ENCODE data around the gene LCE1F. TPM values are rescaled to one million over a fixed set of nuclear protein-coding genes. Genes with fewer than 3 reads are reported as not detected.

Gene LCE1F, protein sequence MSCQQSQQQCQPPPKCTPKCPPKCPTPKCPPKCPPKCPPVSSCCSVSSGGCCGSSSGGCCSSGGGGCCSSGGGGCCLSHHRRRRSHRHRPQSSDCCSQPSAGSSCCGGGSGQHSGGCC
- not detected in 2 replicates for polyA plus RNA-seq (2011; rRNA removed)
- polyA minus RNA-seq (2011; rRNA and poly(A)+ RNA removed), result not detected in 2 replicates

DNA sequence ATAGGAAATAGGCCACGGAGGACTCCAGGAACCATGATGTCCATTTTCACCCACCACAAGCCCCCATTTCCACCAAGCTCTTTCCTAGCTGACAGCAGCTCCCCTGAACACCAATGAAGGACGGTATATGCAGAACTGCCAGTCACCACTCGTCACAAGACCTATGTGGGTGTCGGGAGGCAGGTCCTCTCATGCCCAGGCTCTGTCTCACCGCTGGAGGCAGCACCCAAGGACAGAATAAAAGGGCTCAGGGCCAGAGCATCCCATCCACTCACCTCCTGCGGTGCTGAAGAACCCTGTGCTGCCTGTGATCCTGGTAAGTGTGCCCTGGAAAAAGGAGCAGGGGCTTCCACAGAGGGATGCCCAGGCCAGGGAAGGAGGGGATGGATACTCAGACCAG, at the start of gene LCE1F:
Gene LCE1F (plus strand): TSS at position 266 of the 400 bp plus-strand sequence. CDS start 1,232 bp downstream, outside the sequence.
- H3K9me3 ChIP-seq (ENCODE audit: control insufficient read depth, insufficient read depth, low read length), result peaks cover 12% of the 10 kb centered on the region
- H3K27me3 ChIP-seq (ENCODE audit: control insufficient read depth, insufficient read depth, low read length), result no peaks in the 10 kb centered on the region
- DNase-seq (ENCODE audit: low read depth, low spot score), result no peak
- H3K4me3 ChIP-seq (ENCODE audit: low read depth, low read length), result no peak within 1 kb of the TSS
- ChIA-PET POLR2A (no interaction called here), CTCF (no interaction called here)
- TF ChIP-seq, protein P1, sequence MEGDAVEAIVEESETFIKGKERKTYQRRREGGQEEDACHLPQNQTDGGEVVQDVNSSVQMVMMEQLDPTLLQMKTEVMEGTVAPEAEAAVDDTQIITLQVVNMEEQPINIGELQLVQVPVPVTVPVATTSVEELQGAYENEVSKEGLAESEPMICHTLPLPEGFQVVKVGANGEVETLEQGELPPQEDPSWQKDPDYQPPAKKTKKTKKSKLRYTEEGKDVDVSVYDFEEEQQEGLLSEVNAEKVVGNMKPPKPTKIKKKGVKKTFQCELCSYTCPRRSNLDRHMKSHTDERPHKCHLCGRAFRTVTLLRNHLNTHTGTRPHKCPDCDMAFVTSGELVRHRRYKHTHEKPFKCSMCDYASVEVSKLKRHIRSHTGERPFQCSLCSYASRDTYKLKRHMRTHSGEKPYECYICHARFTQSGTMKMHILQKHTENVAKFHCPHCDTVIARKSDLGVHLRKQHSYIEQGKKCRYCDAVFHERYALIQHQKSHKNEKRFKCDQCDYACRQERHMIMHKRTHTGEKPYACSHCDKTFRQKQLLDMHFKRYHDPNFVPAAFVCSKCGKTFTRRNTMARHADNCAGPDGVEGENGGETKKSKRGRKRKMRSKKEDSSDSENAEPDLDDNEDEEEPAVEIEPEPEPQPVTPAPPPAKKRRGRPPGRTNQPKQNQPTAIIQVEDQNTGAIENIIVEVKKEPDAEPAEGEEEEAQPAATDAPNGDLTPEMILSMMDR (IDR thresholded peaks at IDR 0.05; ENCODE audit: low read depth, low read length), result no peak
- no peak within 1 kb of the TSS for H3K27ac ChIP-seq (ENCODE audit: low read depth, low read length)

DNA sequence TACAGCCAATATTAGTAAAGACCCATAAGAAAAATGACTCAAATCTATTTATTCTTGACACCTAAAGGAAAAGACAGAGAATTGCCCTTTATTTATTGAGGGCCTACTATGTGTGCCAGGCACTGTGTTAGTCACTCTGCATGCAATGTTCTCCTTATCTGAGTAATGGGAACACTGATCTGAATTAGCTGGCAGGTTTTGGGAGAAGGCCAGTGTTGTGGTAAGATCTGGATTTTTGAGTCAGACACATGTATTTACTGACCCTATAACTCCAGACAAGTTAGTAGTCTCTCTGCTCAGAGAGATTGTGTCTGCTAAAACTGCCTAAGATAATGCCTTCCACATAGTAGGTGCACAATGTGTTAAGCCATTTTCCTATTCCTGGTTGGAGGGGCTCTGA, 49.7 kb upstream of the LCE1F start:
- Histone ChIP-seq H3K27ac (ENCODE audit: low read depth, low read length) (no peak overlapping the region), H3K4me3 (ENCODE audit: low read depth, low read length) (no peak overlapping the region), H3K27me3 (ENCODE audit: control insufficient read depth, insufficient read depth, low read length) (no peaks in the 10 kb centered on the region), H3K9me3 (ENCODE audit: control insufficient read depth, insufficient read depth, low read length) (peaks cover 5% of the 10 kb centered on the region)
- TF ChIP-seq, protein P1 (IDR thresholded peaks at IDR 0.05; ENCODE audit: low read depth, low read length), result no peak
- ChIA-PET POLR2A (no interaction called here), CTCF (no interaction called here)
- no peak for DNase-seq (ENCODE audit: low read depth, low spot score)

DNA sequence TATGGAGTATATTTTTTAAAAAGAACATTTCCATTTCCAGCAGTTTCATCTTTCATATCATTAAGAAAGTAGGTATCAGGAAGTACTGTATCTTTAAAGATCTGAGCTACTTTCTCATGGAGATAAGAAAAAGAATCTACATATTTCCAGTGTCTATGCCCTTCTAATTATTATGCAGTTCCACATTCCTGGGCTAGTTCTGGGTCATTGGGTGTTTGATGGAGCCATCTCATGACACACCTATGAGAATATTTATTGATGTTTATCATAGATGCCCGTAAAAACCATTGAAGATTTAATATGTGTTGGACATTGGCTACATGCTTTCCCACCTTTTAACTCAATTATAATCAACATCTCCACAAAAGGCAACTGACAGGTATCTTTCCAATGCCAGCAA, 46.0 kb upstream of the LCE1F start:
- no peak for DNase-seq (ENCODE audit: low read depth, low spot score)
- Histone ChIP-seq H3K4me3 (ENCODE audit: low read depth, low read length) (no peak overlapping the region), H3K9me3 (ENCODE audit: control insufficient read depth, insufficient read depth, low read length) (peaks cover 2% of the 10 kb centered on the region), H3K27ac (ENCODE audit: low read depth, low read length) (no peak overlapping the region), H3K27me3 (ENCODE audit: control insufficient read depth, insufficient read depth, low read length) (no peaks in the 10 kb centered on the region)
- CTCF ChIA-PET, result no interaction called here
- TF ChIP-seq, protein P1 (IDR thresholded peaks at IDR 0.05; ENCODE audit: low read depth, low read length), result no peak
- POLR2A ChIA-PET, result no interaction called here

DNA sequence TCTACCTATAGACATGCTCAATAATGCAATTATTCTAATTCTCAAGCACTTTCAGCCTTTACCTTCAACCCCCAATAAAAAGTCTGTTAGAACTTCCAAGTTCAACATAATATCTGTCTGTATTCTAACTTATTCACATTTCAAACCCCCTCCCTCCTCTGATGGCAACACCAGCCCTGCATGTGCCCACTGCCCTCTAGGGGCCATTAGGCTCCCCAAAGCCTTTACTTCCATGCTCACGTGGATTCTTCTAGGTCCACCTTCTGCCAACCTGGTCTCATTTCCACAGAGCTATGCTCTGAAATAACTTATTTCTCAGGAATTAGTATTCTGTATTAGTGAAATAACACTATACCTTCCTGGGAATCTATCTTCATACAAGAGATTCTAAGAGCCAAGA, 39.3 kb upstream of the LCE1F start:
- ChIA-PET POLR2A (no interaction called here), CTCF (no interaction called here)
- Histone ChIP-seq H3K27ac (ENCODE audit: low read depth, low read length) (no peak overlapping the region), H3K4me3 (ENCODE audit: low read depth, low read length) (no peak overlapping the region), H3K27me3 (ENCODE audit: control insufficient read depth, insufficient read depth, low read length) (no peaks in the 10 kb centered on the region), H3K9me3 (ENCODE audit: control insufficient read depth, insufficient read depth, low read length) (peaks cover 8% of the 10 kb centered on the region)
- TF ChIP-seq, protein P1 (IDR thresholded peaks at IDR 0.05; ENCODE audit: low read depth, low read length), result no peak
- DNase-seq (ENCODE audit: low read depth, low spot score), result no peak

DNA sequence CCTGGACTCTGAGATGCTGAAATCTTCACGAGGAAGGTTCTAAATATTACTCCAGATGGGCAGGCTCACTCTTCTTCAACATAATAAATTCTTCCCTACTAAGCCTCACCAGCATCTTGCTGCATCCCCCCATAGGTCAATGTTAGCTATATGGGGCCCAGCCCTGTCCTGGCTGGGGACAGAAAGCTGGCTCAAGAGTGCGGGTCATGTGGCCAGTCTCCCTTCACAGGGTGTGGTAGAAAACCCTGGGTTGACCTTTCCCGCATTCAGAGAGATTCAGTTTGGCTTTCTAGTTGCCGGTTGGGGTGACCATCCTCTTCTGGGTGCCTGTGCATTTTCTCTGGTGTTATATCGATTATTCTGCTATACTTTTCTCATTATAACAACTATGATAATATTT, 36.9 kb upstream of the LCE1F start:
- Histone ChIP-seq H3K27me3 (ENCODE audit: control insufficient read depth, insufficient read depth, low read length) (no peaks in the 10 kb centered on the region), H3K9me3 (ENCODE audit: control insufficient read depth, insufficient read depth, low read length) (peaks cover 8% of the 10 kb centered on the region), H3K4me3 (ENCODE audit: low read depth, low read length) (no peak overlapping the region), H3K27ac (ENCODE audit: low read depth, low read length) (no peak overlapping the region)
- TF ChIP-seq, protein P1 (IDR thresholded peaks at IDR 0.05; ENCODE audit: low read depth, low read length), result no peak
- DNase-seq (ENCODE audit: low read depth, low spot score), result no peak
- CTCF ChIA-PET, result no interaction called here
- POLR2A ChIA-PET, result no interaction called here

Measured in AG04450 (cell line).